Posterior vena cava (tissue), 2 donors: ENCODE measurements around the gene VAV2. TPM values are rescaled to one million over a fixed set of nuclear protein-coding genes. Genes with fewer than 3 reads are reported as not detected.
"Not testable (repeated sequence)": the region's sequence is repeated elsewhere in the genome, so short reads cannot be mapped to it uniquely, and the experiment has no call there.

ENCODE experiments used
- DNase-seq: peaks from one replicate; pipeline ENCODE4 v3.0.0-alpha.2; 2020; ENCODE audit warnings: low spot score
- intact Hi-C, 2 donors: fragments of 100-400 bp; cut with DNase I; formaldehyde crosslinking; loops; one replicate each; pipeline versions ENCODE4 v1.14.1 to v1.14.2; 2022 to 2023
- total RNA-seq, 2 donors: library from RNA; stranded (reverse); fragmentation: NEBNext Ultra II Directional; extraction: Animal tissue kit (Norgen Biotek cat#: 25700); gene quantifications; one replicate each; pipeline ENCODE4 v1.2.1, GENCODE V29; 2021
- donor health status: DM: yes; HTN: yes; CAD: no.
- donor health status: DM: yes; HTN: yes; CAD: no.

The VAV2 gene
- total RNA-seq, 2 donors from 2014 or later, result 12.9 to 17.9 TPM

DNA sequence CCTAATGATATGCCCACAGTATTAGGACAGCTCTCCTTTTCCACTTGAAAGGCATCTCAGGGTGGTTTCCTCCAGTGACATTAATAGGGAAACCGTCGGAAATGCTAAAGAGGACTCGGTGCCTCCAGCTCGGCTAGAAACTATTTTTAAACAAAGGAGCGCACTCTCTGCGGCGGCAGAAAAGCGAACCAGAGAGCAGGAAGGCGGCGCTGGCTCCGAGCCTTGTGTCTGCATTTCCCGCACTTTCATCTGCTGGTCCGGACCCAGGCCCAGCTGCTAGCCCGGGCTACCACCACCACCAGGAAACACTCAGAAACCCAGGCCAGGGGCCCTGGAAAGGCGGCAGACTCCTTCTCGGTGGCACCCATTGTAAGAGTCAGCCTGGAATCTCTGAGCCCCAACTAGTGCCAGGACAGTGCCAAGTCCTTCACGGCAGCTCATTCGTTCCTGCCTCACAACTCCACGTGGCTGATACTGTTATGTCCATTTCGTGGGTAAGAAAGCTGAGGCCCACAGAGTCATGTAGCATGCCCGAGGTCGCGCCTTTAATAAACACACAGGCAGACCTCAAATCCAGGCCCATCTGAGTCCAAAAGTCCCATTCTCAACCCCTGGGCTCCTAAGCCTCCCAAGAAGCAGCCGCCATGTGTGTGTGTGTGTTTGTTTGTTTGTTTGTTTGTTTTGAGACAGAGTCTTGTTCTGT is 73.9 kb downstream of the VAV2 start:
- intact Hi-C loops, result no loop called here
- DNase-seq, result no peak

DNA sequence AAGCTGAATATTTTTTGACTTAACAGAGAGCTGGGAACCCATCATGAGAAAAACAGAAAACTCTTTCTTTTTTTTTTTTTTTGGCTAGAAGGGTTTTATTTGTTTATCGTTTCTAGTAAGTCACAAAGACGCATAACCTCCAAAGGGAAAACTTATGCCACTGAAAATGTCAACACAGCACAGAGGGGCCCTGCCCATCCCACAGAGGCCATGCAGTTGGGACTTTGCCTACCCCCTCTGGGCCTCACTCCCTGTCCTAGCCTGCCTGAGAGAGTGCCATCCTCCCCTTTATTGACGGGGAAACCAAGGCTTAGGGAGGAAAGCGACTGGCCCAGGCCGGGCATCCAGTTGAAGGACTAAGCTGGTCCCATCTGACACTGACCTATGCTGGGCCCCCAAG is 74.7 kb downstream of the VAV2 start:
- DNase-seq, result no peak
- intact Hi-C loops, result no loop called here

DNA sequence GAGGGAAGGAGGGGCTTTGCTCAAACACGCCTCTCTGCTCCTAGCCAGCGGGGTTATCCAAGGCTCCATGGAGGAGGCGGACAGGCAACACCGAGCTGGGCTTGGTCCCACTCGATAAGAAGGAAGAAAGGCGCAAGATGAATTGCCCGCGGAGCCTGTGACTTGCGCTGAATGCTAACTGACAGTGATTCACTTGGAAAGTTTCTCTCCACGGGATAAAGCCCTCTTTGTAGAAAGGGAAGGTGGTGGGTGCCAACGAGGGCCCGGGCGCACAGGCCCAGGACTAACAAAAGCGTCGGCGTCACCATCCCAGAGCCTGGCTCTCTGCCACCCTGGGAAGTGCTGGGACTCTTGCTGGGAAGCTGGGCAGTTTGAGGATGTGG is 76.0 kb downstream of the VAV2 start:
- DNase-seq, result no peak
- intact Hi-C loops, result no loop called here

DNA sequence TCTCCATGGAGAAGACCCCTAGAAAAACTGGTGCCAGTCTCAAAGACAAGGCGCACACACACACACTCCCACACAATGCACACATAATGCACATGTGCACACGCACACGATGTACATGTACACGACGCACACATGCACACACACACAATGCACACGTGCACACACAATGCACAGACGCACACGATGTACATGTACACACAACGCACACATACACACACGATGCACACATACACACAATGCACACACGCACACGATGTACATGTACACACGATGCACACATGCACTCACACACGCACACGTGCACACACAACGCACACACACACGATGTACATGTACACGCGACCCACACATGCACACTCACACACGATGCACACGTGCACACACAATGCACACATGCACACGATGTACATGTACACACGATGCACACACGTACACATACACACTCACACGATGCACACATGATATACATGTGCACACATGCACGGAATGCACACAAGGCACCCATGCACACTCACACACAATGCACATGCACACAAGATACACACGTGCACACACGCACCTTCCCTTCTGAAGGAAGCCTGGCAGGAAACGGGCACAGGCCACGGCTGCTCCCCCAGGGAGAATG is 76.5 kb downstream of the VAV2 start:
- DNase-seq, result no peak
- intact Hi-C loops, result no loop called here

GRCh38 chr9:133914442-133915342 is 77.4 kb downstream of the VAV2 start:
- intact Hi-C loops, result no loop called here
- DNase-seq, result no peak

DNA sequence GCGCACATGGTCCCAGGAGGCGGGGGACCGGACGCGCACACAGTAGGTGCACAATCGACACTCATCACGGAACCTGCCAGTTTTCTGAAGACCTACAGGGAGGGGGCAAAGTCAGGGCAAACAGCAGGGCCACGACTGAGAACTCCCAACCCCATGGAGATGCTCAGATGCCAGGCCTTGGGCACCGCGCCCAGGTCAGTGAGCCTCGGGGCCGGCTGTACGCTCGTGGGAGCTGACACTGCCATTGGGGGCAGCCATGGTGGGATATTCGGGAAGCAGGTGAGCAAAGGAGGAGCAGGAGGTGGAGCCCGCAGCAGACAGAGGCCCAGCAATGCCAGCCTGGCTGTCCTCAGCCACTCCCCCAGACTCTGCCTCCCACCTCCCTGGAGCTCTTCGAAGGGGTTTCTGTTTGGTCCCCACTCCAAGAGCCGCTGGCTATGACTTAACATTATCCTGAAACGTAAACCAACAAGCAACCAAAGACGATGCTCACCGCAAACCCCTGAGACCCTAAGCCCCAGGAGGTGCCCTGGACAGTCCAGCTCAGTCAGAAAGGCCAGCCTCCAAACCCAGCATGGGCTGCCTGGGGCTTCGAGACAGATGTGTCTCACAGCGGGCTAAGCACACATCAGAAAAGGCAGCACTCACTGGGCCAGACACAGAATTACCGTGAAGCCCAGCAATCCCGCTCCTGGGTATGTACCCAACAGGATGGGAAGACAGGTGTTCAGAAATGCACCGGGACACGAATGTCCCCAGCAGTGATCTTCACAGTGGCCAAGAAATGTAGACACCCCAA is 78.4 kb downstream of the VAV2 start:
- no peak for DNase-seq
- intact Hi-C loops, result no loop called here

- intact Hi-C loops, result no loop called here
- no peak for DNase-seq
Observed at GRCh38 chr9:133910855-133911514, 81.1 kb downstream of the VAV2 start.

DNA sequence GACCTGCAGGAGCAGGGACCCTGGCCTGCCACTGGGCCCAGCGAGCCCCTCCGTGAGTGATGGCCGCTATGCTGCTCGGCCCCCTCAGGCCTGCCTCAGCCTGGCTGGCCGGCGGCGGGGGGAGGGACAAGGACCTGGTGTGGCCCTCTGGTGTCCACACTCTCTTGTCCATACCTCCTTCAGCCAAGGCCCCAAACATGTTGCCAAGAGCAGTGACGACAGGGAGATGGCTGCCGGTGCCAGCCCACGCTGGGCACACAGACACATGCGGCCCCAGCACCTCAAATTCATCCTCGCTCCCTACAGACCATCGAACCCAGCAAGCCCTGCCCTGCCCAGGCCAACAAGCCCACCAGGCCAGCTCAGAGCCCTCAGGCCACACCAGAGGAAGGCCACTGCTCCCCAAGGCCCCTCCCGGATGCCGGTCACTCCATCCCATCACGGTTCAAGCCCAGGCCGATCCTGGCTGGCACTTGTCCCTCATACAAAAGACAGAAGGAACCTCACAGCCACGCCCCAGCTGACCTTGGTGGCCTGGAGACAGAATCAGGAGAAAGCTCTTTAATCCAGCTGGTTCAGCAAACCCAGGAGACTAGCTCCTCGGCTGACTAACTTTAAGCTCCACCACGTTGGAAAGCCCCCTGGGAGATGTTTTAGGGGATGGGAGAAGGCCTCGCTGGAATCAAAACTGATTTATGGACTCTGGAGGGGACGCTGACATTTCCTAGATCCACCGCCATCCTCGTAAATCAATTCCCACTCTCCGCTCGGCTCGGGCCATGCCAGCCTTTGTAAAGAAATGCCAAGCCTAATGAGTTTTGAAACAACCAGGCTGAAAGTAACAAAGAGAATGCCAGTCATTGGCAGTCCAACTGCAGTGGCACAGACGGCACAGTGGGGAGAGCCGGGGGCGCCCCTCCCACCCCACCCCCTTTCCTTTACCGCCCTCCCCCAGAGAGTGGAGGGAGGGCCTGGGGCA is 84.9 kb downstream of the VAV2 start:
- intact Hi-C loops, result no loop called here
- DNase-seq, result no peak

DNA sequence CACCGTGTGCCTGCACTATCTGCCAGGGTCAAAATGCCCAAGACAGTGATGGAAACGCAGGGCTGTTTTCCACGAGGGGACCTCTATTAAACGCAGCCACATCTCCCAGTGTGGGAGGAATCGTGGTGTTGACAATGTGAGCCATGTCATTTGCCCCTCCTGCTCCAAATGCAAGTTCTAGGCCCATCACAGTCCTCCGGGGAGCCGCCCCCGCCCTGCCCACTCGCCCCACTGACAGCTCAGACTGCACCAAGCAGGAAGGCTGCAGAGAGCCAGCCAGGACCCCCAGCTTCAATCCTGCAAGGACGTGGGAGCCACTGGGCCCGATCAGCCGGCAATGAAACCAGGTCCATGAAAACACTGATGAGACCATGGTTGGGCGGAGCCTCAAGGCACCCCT is 85.9 kb downstream of the VAV2 start:
- no peak for DNase-seq
- intact Hi-C loops, result no loop called here

- DNase-seq, result no peak
- intact Hi-C loops, result no loop called here
Observed at GRCh38 chr9:133905493-133905892, 86.6 kb downstream of the VAV2 start.

GRCh38 chr9:133904346-133905090 is 87.6 kb downstream of the VAV2 start:
- intact Hi-C loops, result no loop called here
- DNase-seq, result no peak

DNA sequence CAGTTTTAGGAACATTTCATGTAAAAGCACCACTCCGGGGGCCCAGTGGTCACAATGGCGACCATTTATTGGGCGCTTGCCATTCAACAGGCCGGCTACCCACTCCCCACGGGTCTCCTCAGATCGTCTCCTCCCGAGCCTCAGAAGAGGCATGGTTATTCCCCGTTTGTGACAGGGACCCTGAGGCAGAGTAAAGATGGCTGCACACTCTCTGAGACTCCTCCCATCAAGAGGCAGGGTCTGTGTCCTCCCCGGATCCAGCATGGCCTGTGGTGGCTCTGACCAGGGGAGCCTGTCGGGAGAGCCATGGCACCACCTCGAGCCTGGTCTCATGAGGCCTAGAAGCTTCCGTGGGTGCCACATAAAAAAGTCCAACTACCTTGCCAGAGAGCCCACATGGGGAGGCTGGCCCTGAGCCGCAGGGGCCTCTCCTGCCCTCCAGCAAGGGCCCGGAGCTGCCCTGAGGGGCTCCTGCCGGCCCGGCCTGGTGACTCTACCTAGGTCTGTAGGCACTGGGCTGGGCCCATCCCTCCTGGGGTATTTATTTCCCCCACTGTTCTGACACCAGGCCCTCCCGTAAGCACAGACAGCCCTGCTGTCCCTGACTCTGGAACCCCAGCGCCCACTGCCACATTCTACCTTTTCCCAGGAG is 90.8 kb downstream of the VAV2 start:
- intact Hi-C loops, result no loop called here
- no peak for DNase-seq

GRCh38 chr9:133897675-133898074 is 94.4 kb downstream of the VAV2 start:
- no peak for DNase-seq
- intact Hi-C loops, result no loop called here

GRCh38 chr9:133896007-133896406 is 96.1 kb downstream of the VAV2 start:
- DNase-seq, intact Hi-C loops: not testable (repeated sequence)

- DNase-seq, result no peak
- intact Hi-C loops, result no loop called here
Observed at GRCh38 chr9:133895335-133895734, 96.8 kb downstream of the VAV2 start.

DNA sequence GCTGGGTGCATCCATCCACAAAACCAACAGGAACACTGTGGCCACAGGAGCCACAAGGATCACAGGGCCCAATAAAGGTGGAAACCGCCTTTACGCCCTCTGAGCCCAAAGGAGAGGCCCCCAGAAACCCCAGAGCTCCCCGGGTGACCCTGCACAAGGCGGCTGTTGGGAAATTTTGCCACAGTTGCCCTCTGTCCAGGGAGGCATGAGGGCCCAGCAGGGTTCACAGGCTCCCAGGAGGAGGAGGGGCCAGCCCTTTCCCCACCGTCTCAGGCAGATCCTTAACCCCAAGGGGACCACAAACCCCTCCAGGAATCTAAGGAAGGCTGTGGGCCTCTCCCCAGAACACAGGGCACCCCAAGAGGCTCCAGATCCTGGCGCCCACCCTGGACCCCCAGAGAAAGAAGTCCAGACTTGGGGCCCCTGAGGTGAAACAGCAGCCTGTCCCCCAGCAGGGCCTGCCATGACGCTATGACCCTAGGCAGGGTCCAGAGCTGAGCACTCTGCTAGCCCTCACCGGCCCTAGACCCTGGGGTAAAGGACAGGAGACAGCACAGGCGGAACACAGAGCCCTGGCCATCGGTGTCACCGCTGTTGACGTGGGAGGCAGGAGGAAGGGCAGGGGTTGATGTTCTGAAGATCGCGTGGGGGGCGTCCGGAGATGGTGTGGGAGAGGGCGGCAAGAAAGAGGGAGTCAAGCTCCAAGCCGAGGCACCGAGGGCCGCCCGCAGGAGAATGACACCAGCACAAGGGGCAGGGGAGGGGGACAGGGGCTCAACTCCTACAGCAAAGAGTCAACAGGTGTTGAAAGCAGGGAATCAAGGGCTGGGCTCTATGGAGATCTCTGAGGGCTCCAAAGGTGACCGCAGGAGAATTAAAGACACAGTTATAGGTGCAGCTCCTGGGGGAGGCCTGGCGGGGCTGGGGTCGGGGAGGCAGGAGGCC is 97.5 kb downstream of the VAV2 start:
- intact Hi-C loops, result no loop called here
- no peak for DNase-seq
